HG03460 (cell line): Measurements from ENCODE around the gene FABP3.
"Not testable (repeated sequence)": the region's sequence is repeated elsewhere in the genome, so short reads cannot be mapped to it uniquely, and the experiment has no call there.

Experiments
- ATAC-seq: cut with Tn5 transposase; IDR thresholded peaks from one replicate; pipeline ENCODE4 v1.9.1; 2021; ENCODE audit not compliant: unreplicated experiment

The FABP3 gene

GRCh38 chr1:31399976-31400375 is 27.1 kb upstream of the FABP3 start:
- ATAC-seq = no peak

GRCh38 chr1:31398246-31398645 is 25.4 kb upstream of the FABP3 start:
- no peak for ATAC-seq

- no peak for ATAC-seq
Measured at GRCh38 chr1:31397360-31398095, 24.7 kb upstream of the FABP3 start.

GRCh38 chr1:31396633-31397351 is 23.9 kb upstream of the FABP3 start:
- no peak for ATAC-seq

- ATAC-seq = no peak
Measured at GRCh38 chr1:31394584-31395193, 21.8 kb upstream of the FABP3 start.

GRCh38 chr1:31393463-31393862 is 20.6 kb upstream of the FABP3 start:
- no peak for ATAC-seq

- no peak for ATAC-seq
Measured at GRCh38 chr1:31390071-31390470, 17.2 kb upstream of the FABP3 start.

GRCh38 chr1:31389616-31390015 is 16.7 kb upstream of the FABP3 start:
- ATAC-seq = no peak

GRCh38 chr1:31387612-31388011 is 14.7 kb upstream of the FABP3 start:
- ATAC-seq = no peak

GRCh38 chr1:31386576-31387243 is 13.8 kb upstream of the FABP3 start:
- not testable (repeated sequence) for ATAC-seq

- ATAC-seq = no peak
Measured at GRCh38 chr1:31383967-31384366, 11.1 kb upstream of the FABP3 start.

- ATAC-seq = no peak
Measured at GRCh38 chr1:31382379-31382989, 9.6 kb upstream of the FABP3 start.

GRCh38 chr1:31381394-31382294 is 8.8 kb upstream of the FABP3 start:
- ATAC-seq = no peak

GRCh38 chr1:31380181-31380580 is 7.3 kb upstream of the FABP3 start:
- ATAC-seq = no peak

GRCh38 chr1:31378001-31378400 is 5.1 kb upstream of the FABP3 start:
- no peak for ATAC-seq

GRCh38 chr1:31377364-31377863 is 4.5 kb upstream of the FABP3 start:
- no peak for ATAC-seq

GRCh38 chr1:31376375-31377134 is 3.7 kb upstream of the FABP3 start:
- no peak for ATAC-seq

- no peak for ATAC-seq
Measured at GRCh38 chr1:31374511-31375196, 1.8 kb upstream of the FABP3 start.
